NOMO-1 treated with DMSO at 0.1 percent for 48 hours (cell line): Measurements from ENCODE around the gene FSHR.

Source experiments
- DNase-seq: peaks from one replicate; lab custom pipeline; 2025; ENCODE audit not compliant: unreplicated experiment; lab: John Stamatoyannopoulos, UW

Gene FSHR

DNA sequence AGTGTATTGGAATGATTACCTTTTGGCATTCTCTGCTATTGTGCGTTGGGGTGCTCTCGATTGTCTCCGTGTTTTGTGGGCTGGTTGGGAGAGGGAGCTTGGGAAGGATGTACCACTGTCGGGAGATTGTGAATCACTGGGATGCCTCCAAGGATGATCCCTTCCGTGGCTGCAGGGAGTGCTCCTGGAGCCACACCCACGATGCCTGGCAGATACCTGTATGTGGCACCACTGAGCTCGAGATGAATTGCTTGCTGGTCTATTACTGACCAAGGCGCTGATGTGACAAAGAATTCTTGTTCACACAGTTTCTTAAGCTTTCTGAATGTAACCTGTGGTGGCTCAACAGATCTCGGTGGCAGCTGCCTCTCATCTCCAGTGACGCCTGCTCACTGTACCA lies 239.1 kb downstream of the FSHR start:
- no peak for DNase-seq

DNA sequence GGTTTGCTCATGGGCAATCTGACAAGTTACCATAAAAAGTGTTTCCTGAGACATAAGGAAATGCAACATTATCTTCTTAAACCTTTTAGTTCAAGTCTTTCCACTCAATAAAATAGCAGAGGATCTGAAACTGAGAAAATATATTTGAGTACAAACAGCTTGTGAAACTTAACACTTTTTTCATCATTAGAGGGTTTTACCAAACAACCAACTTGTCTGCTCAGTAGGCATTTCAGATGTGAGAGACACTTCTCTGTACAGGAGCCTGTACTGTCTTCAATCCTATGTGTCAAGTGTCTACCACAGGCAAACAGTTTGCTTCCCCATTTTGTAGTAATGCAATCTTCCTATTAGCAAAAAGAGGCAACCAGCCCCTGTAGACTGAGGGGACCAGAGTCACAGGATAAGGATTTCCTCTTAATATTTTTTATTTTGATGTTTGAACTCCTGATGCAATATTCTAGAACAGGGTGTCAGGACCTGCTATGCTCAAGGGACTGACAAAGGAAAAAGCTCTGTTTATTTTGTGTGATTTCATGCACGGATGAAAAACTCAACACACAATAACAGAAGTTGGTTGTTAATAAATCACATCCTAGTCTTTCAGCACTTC lies 239.7 kb downstream of the FSHR start:
- peak; percentile 6 for DNase-seq
